ENCODE data around the gene MEGF9.

DNA sequence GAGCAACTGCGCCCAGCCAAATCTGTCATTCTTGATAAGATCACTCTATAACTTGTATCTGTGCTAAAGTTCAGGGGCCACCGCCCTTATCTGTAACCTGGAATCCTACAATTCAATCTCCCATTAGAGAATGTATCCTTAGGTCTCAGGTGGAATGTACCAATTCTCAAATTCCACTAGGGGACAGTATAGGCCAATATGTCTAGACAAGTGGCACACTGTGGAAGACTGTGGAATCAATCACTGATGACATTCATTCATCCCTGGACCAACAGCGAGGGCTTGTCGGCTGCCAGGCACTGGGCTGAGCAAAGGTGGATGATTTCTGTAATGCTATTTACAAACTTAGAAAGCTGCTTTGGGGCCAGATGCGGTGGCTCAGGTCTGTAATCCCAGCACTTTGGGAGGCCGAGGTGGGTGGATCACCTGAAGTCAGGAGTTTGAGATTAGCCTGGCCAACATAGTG, 28.7 kb upstream of the MEGF9 start:
- TF ChIP-seq, protein P1, sequence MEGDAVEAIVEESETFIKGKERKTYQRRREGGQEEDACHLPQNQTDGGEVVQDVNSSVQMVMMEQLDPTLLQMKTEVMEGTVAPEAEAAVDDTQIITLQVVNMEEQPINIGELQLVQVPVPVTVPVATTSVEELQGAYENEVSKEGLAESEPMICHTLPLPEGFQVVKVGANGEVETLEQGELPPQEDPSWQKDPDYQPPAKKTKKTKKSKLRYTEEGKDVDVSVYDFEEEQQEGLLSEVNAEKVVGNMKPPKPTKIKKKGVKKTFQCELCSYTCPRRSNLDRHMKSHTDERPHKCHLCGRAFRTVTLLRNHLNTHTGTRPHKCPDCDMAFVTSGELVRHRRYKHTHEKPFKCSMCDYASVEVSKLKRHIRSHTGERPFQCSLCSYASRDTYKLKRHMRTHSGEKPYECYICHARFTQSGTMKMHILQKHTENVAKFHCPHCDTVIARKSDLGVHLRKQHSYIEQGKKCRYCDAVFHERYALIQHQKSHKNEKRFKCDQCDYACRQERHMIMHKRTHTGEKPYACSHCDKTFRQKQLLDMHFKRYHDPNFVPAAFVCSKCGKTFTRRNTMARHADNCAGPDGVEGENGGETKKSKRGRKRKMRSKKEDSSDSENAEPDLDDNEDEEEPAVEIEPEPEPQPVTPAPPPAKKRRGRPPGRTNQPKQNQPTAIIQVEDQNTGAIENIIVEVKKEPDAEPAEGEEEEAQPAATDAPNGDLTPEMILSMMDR (IDR thresholded peaks at IDR 0.05; ENCODE audit: insufficient read depth, low read depth, low read length) = peak; percentile 56
- TF ChIP-seq EZH2 (IDR thresholded peaks at IDR 0.05; ENCODE audit: insufficient read depth, low read length) = no peak

Measured in astrocyte (in vitro differentiated cells and primary cell).